Liver (tissue), 9 donors: ENCODE data around the gene EGFR. TPM values are rescaled to one million over a fixed set of nuclear protein-coding genes. Genes with fewer than 3 reads are reported as not detected.

ENCODE experiments used
- DNase-seq: peaks from one replicate; pipeline ENCODE4 v3.0.0-alpha.2; 2017; ENCODE audit warnings: low spot score
- H3K27ac ChIP-seq, 2 donors: one replicate each; pipeline ENCODE4 v1.7.0; 2013; ENCODE audit warnings: inconsistent platforms in 2 of 2, low read length in 2 of 2, control low read depth in 1 of 2, low read depth in 1 of 2, mild to moderate bottlenecking in 1 of 2
- H3K27me3 ChIP-seq, 4 donors: one replicate each; pipeline versions ENCODE4 v1.6.1 to v1.7.0; 2013; ENCODE audit warnings: low read length in 3 of 4, inconsistent platforms in 1 of 4, mild to moderate bottlenecking in 1 of 4, moderate library complexity in 1 of 4; ENCODE audit not compliant: control insufficient read depth in 4 of 4, insufficient read depth in 4 of 4
- H3K36me3 ChIP-seq, 4 donors: one replicate each; pipeline versions ENCODE4 v1.6.1 to v1.7.0; 2013; ENCODE audit warnings: low read length in 3 of 4, mild to moderate bottlenecking in 3 of 4, low read depth in 1 of 4, moderate library complexity in 1 of 4; ENCODE audit not compliant: control insufficient read depth in 4 of 4, insufficient read depth in 3 of 4
- H3K4me1 ChIP-seq, 4 donors: one replicate each; pipeline versions ENCODE4 v1.6.1 to v1.7.0; 2013; ENCODE audit warnings: low read length in 3 of 4, mild to moderate bottlenecking in 3 of 4, moderate library complexity in 1 of 4; ENCODE audit not compliant: control insufficient read depth in 4 of 4, insufficient read depth in 4 of 4
- H3K4me3 ChIP-seq, 3 donors: one replicate each; pipeline versions ENCODE4 v1.6.1 to v1.7.0; 2013; ENCODE audit warnings: low read length in 3 of 3, control low read depth in 1 of 3, low read depth in 1 of 3, mild to moderate bottlenecking in 1 of 3
- H3K9ac ChIP-seq, 2 donors: one replicate each; pipeline ENCODE4 v1.7.0; 2013; ENCODE audit warnings: low read length in 2 of 2, mild to moderate bottlenecking in 2 of 2, moderate library complexity in 2 of 2, control low read depth in 1 of 2, low read depth in 1 of 2
- H3K9me3 ChIP-seq, 4 donors: one replicate each; pipeline versions ENCODE4 v1.6.1 to v1.7.0; 2013; ENCODE audit warnings: low read length in 3 of 4; ENCODE audit not compliant: control insufficient read depth in 4 of 4
- FOXA1 ChIP-seq: IDR thresholded peaks from 2 replicates; pipeline ENCODE4 v1.6.1; 2016; ENCODE audit warnings: antibody characterized with exemption
- GABPA ChIP-seq, 2 donors: IDR thresholded peaks in 1 of 2; conservative IDR thresholded peaks in 1 of 2; 2 replicates each; pipeline ENCODE4 v1.6.1; 2016; ENCODE audit warnings: antibody characterized with exemption in 2 of 2, mild to moderate bottlenecking in 1 of 2, moderate library complexity in 1 of 2
- REST ChIP-seq: IDR thresholded peaks from 2 replicates; pipeline ENCODE4 v1.6.1; 2016; ENCODE audit warnings: antibody characterized with exemption, mild to moderate bottlenecking
- RXRA ChIP-seq, 2 donors: IDR thresholded peaks; 2 replicates each; pipeline ENCODE4 v1.6.1; 2017 to 2018; ENCODE audit warnings: antibody characterized with exemption in 2 of 2, mild to moderate bottlenecking in 1 of 2
- YY1 ChIP-seq: IDR thresholded peaks from 2 replicates; pipeline ENCODE4 v1.6.1; 2016; ENCODE audit warnings: antibody characterized with exemption, mild to moderate bottlenecking
- ZBTB33 ChIP-seq: IDR thresholded peaks from 2 replicates; pipeline ENCODE4 v1.6.1; 2016; ENCODE audit warnings: antibody characterized with exemption
- WGBS: extraction: QIAGEN DNeasy Blood & Tissue Kit; methylation state at CpG from one replicate; pipeline ENCODE4 v1.1.7; 2013; 5-methylcytosine and 5-hydroxymethylcytosine counted together
- polyA plus RNA-seq, 2 donors: library from polyadenylated mRNA; stranded (reverse) in 1 of 2; unstranded in 1 of 2; fragments of 200-250 nt in 1 of 2; fragments of >200 nt in 1 of 2; fragmentation: Nextera tagmentation in 1 of 2; extraction: Ambion mirVana in 1 of 2; gene quantifications; one replicate each; pipeline versions ENCODE4 v1.2.1 to v1.2.3, GENCODE V29; 2013 to 2015
- total RNA-seq, 2 donors: library from RNA; depleted of rRNA; stranded (reverse); fragments of >200 nt; gene quantifications; one replicate each; pipeline ENCODE4 v1.2.3, GENCODE V29; 2014
- donor health status: healthy.
- donor health status: healthy.
- donor health status: healthy.
- donor health status: healthy.
- donor health status: healthy.

Gene EGFR
- total and polyA plus RNA-seq, 4 donors = 22.6 to 37.0 (median 27.7) TPM

GRCh38 chr7:55258631-55259030 is 239.8 kb downstream of the EGFR start:
- H3K27ac ChIP-seq = no peak overlapping the region
- peaks cover 0 to 20% (median 12%) of the 10 kb centered on the region in 4 donors for H3K4me1 ChIP-seq
- H3K27me3 ChIP-seq = no peaks in the 10 kb centered on the region
- 87% methylated on average over 9 of the region's 9 CpGs for WGBS
- H3K9me3 ChIP-seq = no peaks in the 10 kb centered on the region
- H3K9ac ChIP-seq = no peak overlapping the region
- TF ChIP-seq REST (no peak), YY1 (no peak)
- no peak for DNase-seq
- no peaks in the 10 kb centered on the region for H3K36me3 ChIP-seq
- H3K4me3 ChIP-seq = no peak overlapping the region

- Histone ChIP-seq H3K9me3 (no peaks in the 10 kb centered on the region), H3K27ac (no peak overlapping the region), H3K27me3 (no peaks in the 10 kb centered on the region), H3K36me3 (no peaks in the 10 kb centered on the region), H3K4me3 (no peak overlapping the region), H3K4me1 (peaks cover 0 to 9% (median 5%) of the 10 kb centered on the region in 4 donors), H3K9ac (no peak overlapping the region)
- TF ChIP-seq RXRA (IDR thresholded peaks at IDR 0.05) (no peak), FOXA1 (no peak), REST (no peak), ZBTB33 (no peak), YY1 (no peak), GABPA (IDR thresholded peaks at IDR 0.05 in 1 of 2, conservative IDR thresholded peaks at IDR 0.05 in 1 of 2) (no peak)
- WGBS = 74% methylated on average over 9 of the region's 9 CpGs
- DNase-seq = no peak
Measured at GRCh38 chr7:55260171-55260570, 241.4 kb downstream of the EGFR start.
